Neural progenitor cell (in vitro differentiated cells): ENCODE results near the gene NCKAP5. TPM values are rescaled to one million over a fixed set of nuclear protein-coding genes. Genes with fewer than 3 reads are reported as not detected.

Experiments
- DNase-seq: peaks from one replicate; pipeline ENCODE4 v3.0.0-alpha.2; 2016; ENCODE audit warnings: low spot score
- H2AFZ ChIP-seq: fragments of 200-600 bp; sonication (generic); replicated peaks from 2 replicates; pipeline ENCODE4 v1.6.1; 2016; ENCODE audit warnings: antibody characterized with exemption
- H3F3A ChIP-seq: fragments of 200-600 bp; sonication (generic); 2 replicates; pipeline ENCODE4 v1.6.1; 2016; ENCODE audit warnings: antibody characterized with exemption, low read depth
- H3K27ac ChIP-seq: fragments of 200-600 bp; sonication (generic); 2 replicates; pipeline ENCODE4 v1.5.1; 2016; ENCODE audit warnings: mild to moderate bottlenecking
- H3K27me3 ChIP-seq: fragments of 200-600 bp; sonication (generic); 2 replicates; pipeline ENCODE4 v1.6.1; 2016; ENCODE audit warnings: mild to moderate bottlenecking, moderate library complexity
- H3K36me3 ChIP-seq: fragments of 200-600 bp; sonication (generic); 2 replicates; pipeline ENCODE4 v1.5.1; 2016
- H3K4me1 ChIP-seq: fragments of 200-600 bp; sonication (generic); 2 replicates; pipeline ENCODE4 v1.6.1; 2016; ENCODE audit warnings: mixed run types
- H3K4me2 ChIP-seq: fragments of 200-600 bp; sonication (generic); 2 replicates; pipeline ENCODE4 v1.6.1; 2016
- H3K4me3 ChIP-seq: fragments of 200-600 bp; sonication (generic); 2 replicates; pipeline ENCODE4 v1.5.1; 2016
- H3K79me2 ChIP-seq: fragments of 200-600 bp; sonication (generic); 2 replicates; pipeline ENCODE4 v1.6.1; 2016; ENCODE audit warnings: low read depth
- H3K9ac ChIP-seq: fragments of 200-600 bp; sonication (generic); 2 replicates; pipeline ENCODE4 v1.6.1; 2016
- H3K9me3 ChIP-seq: fragments of 200-600 bp; sonication (generic); 2 replicates; pipeline ENCODE4 v1.5.1; 2016; ENCODE audit warnings: low read depth
- H4K20me1 ChIP-seq: fragments of 200-600 bp; sonication (generic); 2 replicates; pipeline ENCODE4 v1.6.1; 2016; ENCODE audit warnings: low read depth
- H3K27ac Mint-ChIP-seq: 3 replicates; pipeline ENCODE4 v1.8.0; 2021; ENCODE audit warnings: mixed read lengths
- H3K27me3 Mint-ChIP-seq: 2 replicates; pipeline ENCODE4 v1.8.0; 2022; ENCODE audit warnings: low read depth, mild to moderate bottlenecking, inconsistent platforms, moderate library complexity, mixed read lengths; ENCODE audit not compliant: insufficient read depth
- H3K36me3 Mint-ChIP-seq: 3 replicates; pipeline ENCODE4 v1.8.0; 2021; ENCODE audit warnings: mixed read lengths
- H3K4me1 Mint-ChIP-seq: 3 replicates; pipeline ENCODE4 v1.8.0; 2021; ENCODE audit warnings: mixed read lengths
- H3K4me3 Mint-ChIP-seq: 3 replicates; pipeline ENCODE4 v1.8.0; 2021; ENCODE audit warnings: mild to moderate bottlenecking, moderate library complexity, mixed read lengths
- H3K9me3 Mint-ChIP-seq: 3 replicates; pipeline ENCODE4 v1.8.0; 2020; ENCODE audit warnings: mixed read lengths
- EZH2 ChIP-seq: fragments of 200-600 bp; sonication (generic); IDR thresholded peaks from 2 replicates; pipeline ENCODE4 v1.6.1; 2017; ENCODE audit warnings: antibody characterized with exemption, mild to moderate bottlenecking, moderate library complexity
- EZH2phosphoT487 ChIP-seq: fragments of 200-600 bp; sonication (generic); IDR thresholded peaks from 2 replicates; pipeline ENCODE4 v1.6.1; 2017; ENCODE audit warnings: antibody characterized with exemption
- total RNA-seq: library from RNA; depleted of rRNA; stranded (reverse); fragments of >200 nt; gene quantifications from 2 replicates; pipeline ENCODE4 v1.2.3, GENCODE V29; 2015; ENCODE audit warnings: low replicate concordance
- TF ChIP-seq, protein P1 (sequence below): fragments of 200-600 bp; sonication (generic); IDR thresholded peaks from 2 replicates; pipeline ENCODE4 v1.5.1; 2017; ENCODE audit warnings: antibody characterized with exemption, mild to moderate bottlenecking

Gene NCKAP5
- total RNA-seq, 1 donor from 2014 or later = 0.47 TPM

DNA sequence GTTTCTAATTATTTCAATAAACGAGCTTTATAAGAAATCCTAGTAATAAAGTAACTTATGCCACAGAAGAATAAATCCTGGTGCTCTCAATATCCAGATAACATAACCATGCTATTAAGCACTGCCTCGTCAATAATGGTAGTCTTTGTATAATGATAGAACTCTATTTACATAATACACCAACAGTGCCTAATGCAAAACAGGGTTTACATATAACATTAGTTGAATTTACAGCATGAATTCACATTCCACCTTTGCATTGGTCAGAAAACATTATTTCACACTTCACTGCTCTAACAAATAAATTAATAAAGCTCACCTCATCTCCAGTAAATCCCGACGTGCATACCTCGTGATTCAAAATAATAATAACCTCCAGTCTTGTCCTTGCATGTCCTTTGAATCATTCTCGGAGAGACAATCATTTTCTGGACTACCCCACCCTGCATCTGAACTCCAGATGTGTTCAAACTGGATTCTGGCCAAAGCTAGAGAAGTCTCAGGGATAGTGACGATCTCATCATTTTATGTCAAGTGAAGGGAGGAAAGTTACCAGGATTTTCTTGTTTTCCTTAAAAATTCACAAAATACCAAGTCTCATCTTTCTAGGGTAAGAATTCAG, 189.2 kb downstream of the NCKAP5 start:
- no peak overlapping the region for H3K27ac Mint-ChIP-seq
- H3K9ac ChIP-seq = no peak overlapping the region
- peaks cover 5% of the 10 kb centered on the region for H3K36me3 Mint-ChIP-seq
- H3F3A ChIP-seq = no peaks in the 10 kb centered on the region
- no peak for DNase-seq
- no peaks in the 10 kb centered on the region for H3K27me3 ChIP-seq
- H2AFZ ChIP-seq = no peak overlapping the region
- H3K4me1 Mint-ChIP-seq = peaks cover 16% of the 10 kb centered on the region
- H4K20me1 ChIP-seq = no peaks in the 10 kb centered on the region
- no peak for TF ChIP-seq EZH2phosphoT487
- no peak for TF ChIP-seq EZH2
- TF ChIP-seq, protein P1, sequence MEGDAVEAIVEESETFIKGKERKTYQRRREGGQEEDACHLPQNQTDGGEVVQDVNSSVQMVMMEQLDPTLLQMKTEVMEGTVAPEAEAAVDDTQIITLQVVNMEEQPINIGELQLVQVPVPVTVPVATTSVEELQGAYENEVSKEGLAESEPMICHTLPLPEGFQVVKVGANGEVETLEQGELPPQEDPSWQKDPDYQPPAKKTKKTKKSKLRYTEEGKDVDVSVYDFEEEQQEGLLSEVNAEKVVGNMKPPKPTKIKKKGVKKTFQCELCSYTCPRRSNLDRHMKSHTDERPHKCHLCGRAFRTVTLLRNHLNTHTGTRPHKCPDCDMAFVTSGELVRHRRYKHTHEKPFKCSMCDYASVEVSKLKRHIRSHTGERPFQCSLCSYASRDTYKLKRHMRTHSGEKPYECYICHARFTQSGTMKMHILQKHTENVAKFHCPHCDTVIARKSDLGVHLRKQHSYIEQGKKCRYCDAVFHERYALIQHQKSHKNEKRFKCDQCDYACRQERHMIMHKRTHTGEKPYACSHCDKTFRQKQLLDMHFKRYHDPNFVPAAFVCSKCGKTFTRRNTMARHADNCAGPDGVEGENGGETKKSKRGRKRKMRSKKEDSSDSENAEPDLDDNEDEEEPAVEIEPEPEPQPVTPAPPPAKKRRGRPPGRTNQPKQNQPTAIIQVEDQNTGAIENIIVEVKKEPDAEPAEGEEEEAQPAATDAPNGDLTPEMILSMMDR = no peak
- no peaks in the 10 kb centered on the region for H3K27me3 Mint-ChIP-seq
- H3K27ac ChIP-seq = no peak overlapping the region
- H3K4me3 ChIP-seq = no peak overlapping the region
- no peaks in the 10 kb centered on the region for H3K79me2 ChIP-seq
- H3K9me3 Mint-ChIP-seq = peaks cover 2% of the 10 kb centered on the region
- no peaks in the 10 kb centered on the region for H3K9me3 ChIP-seq
- peaks cover 12% of the 10 kb centered on the region for H3K4me1 ChIP-seq
- H3K36me3 ChIP-seq = no peaks in the 10 kb centered on the region
- H3K4me3 Mint-ChIP-seq = no peak overlapping the region
- no peak overlapping the region for H3K4me2 ChIP-seq

DNA sequence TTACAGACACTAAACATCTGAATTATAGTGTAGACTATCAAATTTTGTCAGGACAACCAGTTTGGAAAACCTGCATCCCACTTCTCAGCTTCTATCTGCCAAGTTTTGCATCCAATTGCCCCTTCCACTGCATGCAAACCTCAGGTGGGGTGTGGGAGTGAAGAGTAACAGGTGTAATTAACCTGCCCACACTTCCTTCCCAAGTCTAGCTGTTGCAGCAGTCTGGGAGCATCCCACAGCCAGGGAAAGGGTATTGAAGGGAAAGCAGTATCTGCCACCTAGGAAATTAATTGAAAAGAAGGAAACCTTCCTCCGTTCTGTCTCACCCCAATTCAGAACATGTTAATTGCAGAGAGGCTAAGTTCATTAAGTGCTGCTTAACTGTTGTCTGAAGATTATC, 189.9 kb downstream of the NCKAP5 start:
- Histone ChIP-seq H2AFZ (no peak overlapping the region), H3K27me3 (no peaks in the 10 kb centered on the region), H3K36me3 (no peaks in the 10 kb centered on the region), H3K9ac (no peak overlapping the region), H3K4me3 (no peak overlapping the region), H3K27ac (no peak overlapping the region), H3K4me1 (peaks cover 12% of the 10 kb centered on the region), H3K79me2 (no peaks in the 10 kb centered on the region), H3K4me2 (no peak overlapping the region), H4K20me1 (no peaks in the 10 kb centered on the region), H3K9me3 (no peaks in the 10 kb centered on the region), H3F3A (no peaks in the 10 kb centered on the region)
- Mint-ChIP-seq H3K9me3 (peaks cover 2% of the 10 kb centered on the region), H3K36me3 (peaks cover 5% of the 10 kb centered on the region), H3K27me3 (no peaks in the 10 kb centered on the region), H3K4me3 (no peak overlapping the region), H3K27ac (no peak overlapping the region), H3K4me1 (peaks cover 16% of the 10 kb centered on the region)
- DNase-seq = no peak
- TF ChIP-seq EZH2phosphoT487 = no peak
- TF ChIP-seq, protein P1 = no peak
- no peak for TF ChIP-seq EZH2

- Mint-ChIP-seq H3K9me3 (peaks cover under 1% of the 10 kb centered on the region), H3K4me1 (peaks cover 16% of the 10 kb centered on the region), H3K27ac (peak overlapping the region; percentile 42), H3K4me3 (no peak overlapping the region), H3K36me3 (peaks cover 7% of the 10 kb centered on the region), H3K27me3 (no peaks in the 10 kb centered on the region)
- H3K36me3 ChIP-seq = no peaks in the 10 kb centered on the region
- no peaks in the 10 kb centered on the region for H3F3A ChIP-seq
- H4K20me1 ChIP-seq = no peaks in the 10 kb centered on the region
- no peaks in the 10 kb centered on the region for H3K9me3 ChIP-seq
- DNase-seq = peak; percentile 49
- H3K4me2 ChIP-seq = peak overlapping the region; percentile 38
- no peak overlapping the region for H2AFZ ChIP-seq
- no peak overlapping the region for H3K9ac ChIP-seq
- H3K27ac ChIP-seq = no peak overlapping the region
- no peaks in the 10 kb centered on the region for H3K79me2 ChIP-seq
- no peaks in the 10 kb centered on the region for H3K27me3 ChIP-seq
- H3K4me1 ChIP-seq = peaks cover 12% of the 10 kb centered on the region
- TF ChIP-seq, protein P1 = no peak
- no peak for TF ChIP-seq EZH2
- TF ChIP-seq EZH2phosphoT487 = no peak
- H3K4me3 ChIP-seq = no peak overlapping the region
Measured at GRCh38 chr2:133377599-133377998, 190.7 kb downstream of the NCKAP5 start.
